Epithelial cell of prostate (primary cell): ENCODE measurements around the gene PROSER3.

ENCODE experiments used
- DNase-seq: peaks from one replicate; pipeline ENCODE4 v3.0.0-alpha.2; 2011; ENCODE audit warnings: low read depth, low spot score
- H3K27ac ChIP-seq: fragments of 450-650 bp; 2 replicates; pipeline ENCODE4 v1.5.1; 2017; ENCODE audit warnings: mild to moderate bottlenecking

Gene PROSER3

DNA sequence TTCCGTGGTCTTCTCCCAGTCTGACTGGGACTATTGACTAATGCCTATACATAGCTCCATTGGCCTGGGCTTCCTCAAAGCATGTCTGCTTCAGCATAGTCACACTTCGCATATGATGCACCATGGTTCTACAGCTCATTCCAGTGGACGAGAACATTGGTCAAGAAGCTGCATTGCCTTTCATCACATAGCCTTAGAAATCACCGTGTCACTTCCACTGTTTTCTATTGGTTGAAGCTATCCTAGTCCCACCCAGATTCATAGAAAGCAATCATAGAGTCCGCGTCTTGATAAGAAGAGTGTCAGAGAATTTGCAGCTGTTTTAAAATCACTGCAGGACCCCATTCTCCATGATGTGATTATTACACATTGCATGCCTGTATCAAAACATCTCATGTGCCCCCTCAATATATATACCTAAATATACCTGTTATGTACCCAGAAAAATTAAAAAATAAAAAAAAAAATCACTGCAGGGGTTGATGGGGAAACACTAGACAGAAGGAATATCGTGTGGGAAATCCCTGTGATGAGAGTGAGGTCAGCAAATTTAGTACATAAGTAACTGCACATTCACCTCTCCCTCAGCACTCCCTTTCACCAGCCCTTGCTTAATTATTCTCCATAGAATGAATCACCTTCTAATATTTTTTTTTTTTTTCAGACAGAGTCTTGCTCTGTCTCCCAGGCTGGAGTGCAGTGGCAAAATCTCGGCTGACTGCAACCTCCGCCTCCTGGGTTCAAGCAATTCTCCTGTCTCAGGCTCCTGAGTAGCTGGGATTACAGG lies 15.2 kb downstream of the PROSER3 start:
- DNase-seq: peak; percentile 34
- no peak overlapping the region for H3K27ac ChIP-seq

DNA sequence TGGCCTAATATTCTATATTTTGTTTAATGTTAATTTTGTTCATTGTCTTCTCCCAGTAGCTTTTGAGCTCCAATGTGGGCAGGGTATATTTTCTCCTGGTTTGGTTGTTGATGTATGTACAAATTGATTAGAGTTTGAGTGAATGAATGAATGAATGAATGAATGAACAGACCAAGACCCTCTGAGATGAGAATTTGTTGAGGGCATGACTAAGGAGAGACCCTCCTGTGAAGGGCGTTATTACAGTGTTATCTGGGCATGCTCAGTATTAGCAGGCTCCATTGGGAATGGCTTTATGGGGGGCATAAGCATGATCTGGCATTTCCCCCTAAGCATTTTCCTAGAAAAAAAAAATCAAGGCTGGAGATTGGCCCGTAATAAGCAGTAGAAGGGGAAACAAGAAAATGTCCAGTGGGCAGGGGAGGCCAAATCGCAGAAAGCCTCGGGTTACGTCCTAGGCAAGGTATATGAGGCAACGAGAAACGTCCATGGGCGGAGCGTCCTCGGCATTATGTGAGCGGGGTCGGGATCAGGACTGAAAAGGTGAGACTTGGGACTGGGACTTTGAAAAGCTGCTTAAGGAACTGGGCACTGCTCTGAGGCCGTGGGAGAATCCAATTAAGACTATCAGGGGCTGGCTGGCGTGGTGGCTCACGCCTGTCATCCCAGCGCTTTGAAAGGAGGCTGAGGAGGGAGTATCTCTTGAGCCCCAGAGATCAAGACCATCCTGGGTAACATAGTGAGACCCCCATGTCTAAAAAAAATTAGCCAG lies 16.5 kb downstream of the PROSER3 start:
- no peak for DNase-seq
- no peak overlapping the region for H3K27ac ChIP-seq

DNA sequence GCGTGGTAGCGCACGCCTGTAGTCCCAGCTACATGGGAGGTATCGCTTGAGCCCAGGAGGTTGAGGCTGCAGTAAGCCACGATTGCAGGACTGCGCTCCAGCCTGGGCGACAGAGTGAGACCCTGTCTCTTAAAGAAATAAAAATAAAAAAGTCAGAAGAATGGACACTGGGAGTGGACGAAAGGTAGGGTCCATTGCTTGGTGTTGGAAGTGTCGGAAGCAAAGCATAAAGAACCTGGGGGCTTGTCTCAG lies 17.0 kb downstream of the PROSER3 start:
- no peak overlapping the region for H3K27ac ChIP-seq
- no peak for DNase-seq

DNA sequence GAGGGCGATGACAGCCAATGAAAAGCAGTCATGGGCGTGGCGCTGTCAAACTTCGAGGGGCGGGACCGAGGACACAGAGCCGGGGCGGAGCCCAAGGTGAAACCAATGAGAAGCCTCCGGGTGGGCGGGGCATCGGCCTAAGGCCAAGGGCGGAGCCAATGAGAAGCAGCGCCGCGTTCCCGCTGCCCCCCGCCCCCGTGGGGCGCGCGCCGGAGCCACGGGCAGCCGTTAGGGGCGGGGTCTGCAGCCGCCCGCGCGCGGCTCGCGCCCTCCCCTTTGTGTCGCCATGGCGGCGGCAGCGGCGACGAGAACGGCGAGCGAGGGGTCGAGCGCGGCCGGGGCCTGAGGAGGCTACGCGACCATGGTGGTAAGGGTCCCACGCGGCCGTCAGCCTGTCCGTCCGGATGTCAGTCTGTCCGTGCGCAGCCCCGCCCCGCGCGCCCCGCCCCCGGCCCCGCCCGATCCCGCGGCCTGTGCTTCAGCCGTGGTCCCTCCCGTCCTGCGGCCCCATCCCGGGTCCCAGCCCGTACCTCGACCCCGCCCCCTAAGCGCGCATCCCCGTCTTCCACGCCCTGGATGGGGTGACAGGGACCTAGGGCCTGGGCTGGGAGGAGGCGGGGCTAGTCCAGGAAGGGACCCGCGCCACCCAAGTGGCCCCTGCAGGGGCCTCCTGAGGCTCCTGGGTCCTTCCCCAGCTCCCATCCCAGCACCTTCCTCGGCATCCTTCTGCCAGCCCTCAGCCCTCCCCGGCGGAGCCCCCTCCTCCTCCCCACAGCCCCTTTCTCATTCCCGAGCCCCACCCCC lies 17.5 kb downstream of the PROSER3 start, which contains the start of gene ARHGAP33:
Gene ARHGAP33, plus strand, starts transcription at position 267 of the 804 bp plus-strand sequence. Its CDS starts 95 bp downstream, at position 362.
- no peak within 1 kb of the TSS for H3K27ac ChIP-seq
- DNase-seq: peak; percentile 57

DNA sequence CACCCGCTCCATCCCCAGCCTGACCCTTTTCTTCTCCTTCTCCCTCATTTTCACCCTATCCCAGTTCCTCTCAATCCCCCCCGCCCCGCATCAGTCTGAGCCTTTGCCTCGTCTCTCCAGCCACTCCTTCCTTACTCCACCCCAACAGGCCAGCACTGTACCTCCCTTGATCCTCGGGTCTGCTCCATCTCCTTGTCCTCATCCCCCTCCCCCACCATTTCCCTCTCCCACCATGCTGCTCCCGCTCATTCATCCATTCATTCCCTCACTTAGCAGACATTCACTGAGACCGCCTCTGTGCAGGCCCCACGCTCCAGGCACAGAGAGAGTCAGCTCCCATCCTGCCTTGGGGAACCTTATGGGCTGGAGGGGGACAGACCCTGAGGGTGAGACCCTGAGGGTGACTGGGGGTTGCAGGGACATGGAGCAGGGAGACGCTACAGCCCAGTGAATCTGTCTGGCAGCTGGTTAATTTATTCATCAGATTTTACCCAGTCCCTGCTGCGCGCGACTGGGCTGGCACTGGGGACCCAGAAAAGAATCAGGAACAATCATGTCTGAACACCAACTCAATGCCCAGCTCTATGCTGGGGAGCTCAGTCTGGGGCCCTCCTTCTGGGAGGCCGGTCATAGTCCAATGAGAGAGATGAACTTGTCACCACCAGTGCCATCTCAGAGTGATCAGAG lies 18.3 kb downstream of the PROSER3 start:
- H3K27ac ChIP-seq: no peak overlapping the region
- no peak for DNase-seq

DNA sequence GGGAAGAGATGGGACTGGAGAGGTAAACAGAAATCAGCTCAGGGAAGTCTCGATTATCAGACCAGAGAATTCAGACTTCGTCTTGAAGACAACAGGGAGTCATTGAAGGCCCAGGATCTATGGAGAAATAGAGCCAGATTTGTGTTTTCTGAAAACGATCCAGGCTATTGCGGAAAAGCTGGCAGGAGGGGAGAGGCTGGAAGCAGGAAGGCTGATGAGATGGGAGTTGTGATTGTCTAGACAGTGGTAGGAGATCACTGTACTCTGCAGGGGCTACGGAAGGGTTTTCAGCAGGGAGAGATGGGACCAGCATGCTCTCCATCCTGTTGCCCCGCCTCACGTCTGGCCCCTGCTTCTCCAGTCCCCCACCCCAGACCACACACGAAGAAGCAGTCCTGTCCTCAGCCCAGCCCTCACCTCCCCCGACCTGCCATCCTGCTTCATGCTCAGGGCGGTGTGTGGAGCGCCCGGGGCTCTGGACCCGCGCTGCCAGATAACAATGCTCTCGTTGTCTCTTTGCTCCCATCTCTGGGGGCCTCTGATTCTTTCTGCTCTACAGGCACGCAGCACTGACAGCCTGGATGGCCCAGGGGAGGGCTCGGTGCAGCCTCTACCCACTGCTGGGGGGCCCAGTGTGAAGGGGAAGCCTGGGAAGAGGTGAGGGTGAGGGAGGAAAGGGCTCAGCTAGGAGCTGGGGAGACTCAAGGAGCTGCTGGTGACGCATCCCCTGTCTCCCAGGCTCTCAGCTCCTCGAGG lies 19.3 kb downstream of the PROSER3 start:
- H3K27ac ChIP-seq: no peak overlapping the region
- no peak for DNase-seq

DNA sequence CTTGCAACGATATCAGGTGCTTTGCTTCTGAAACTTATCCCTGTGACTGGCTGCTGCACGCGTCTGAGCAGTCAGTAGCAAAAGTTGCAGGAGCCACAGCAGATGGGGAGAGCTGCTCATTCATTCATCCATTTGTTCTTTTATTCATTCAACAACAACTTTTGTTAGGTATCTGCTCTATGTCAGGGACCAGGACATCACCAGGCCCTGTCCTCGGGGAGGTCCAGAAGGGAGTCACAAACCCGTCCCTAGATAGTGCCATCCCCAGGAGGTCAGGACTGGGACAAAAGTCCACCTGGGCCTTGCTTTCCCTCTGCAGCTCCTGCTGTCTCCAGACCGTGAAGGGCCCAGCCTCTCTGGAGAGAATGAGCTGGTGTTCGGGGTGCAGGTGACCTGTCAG lies 20.0 kb downstream of the PROSER3 start:
- DNase-seq: no peak
- H3K27ac ChIP-seq: no peak overlapping the region

DNA sequence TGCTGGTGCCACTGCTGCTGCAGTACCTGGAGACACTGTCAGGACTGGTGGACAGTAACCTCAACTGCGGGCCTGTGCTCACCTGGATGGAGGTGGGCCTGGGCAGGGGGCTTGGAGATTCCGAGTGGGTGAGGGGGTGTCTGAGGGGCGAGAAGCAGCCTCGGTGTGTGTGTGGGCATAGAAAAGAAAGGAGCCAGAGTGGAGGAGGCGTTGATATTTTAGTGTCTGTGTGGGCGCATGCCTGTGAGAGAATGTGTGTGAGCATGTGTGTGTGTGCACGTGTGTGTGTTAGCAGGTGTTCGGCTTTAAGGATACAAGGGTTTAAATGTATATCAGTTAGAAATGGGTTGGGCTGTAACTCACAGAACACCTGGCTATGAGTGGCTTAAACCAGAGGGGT lies 21.1 kb downstream of the PROSER3 start:
- DNase-seq: no peak
- H3K27ac ChIP-seq: no peak overlapping the region

DNA sequence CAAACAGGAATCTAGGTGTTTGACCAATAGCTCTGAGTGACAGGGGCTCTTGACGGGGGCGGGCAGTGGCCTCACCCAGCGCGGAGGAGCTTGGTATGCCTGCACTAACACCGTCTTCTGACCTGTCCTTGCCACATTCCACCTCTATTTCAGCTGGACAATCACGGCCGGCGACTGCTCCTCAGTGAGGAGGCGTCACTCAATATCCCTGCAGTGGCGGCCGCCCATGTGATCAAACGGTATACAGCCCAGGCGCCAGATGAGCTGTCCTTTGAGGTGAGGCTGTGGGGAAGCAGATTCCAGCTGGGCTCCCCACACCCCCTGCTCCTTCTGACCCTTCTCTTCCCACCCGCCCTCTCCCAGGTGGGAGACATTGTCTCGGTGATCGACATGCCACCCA lies 22.1 kb downstream of the PROSER3 start:
- H3K27ac ChIP-seq: no peak overlapping the region
- no peak for DNase-seq

DNA sequence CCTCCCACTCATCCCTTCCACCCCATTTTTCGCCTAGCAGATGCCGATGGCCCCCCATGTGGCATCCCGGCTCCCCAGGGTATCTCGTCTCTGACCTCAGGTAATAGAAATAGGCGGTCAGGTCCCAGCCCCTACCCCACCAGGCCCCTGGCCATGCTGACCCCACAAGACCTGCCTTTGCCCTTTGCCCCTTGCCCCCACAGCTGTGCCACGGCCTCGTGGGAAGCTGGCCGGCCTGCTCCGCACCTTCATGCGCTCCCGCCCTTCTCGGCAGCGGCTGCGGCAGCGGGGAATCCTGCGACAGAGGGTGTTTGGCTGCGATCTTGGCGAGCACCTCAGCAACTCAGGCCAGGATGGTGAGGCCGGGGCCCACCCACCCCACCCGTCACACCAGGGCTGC lies 22.7 kb downstream of the PROSER3 start:
- no peak for DNase-seq
- H3K27ac ChIP-seq: no peak overlapping the region

DNA sequence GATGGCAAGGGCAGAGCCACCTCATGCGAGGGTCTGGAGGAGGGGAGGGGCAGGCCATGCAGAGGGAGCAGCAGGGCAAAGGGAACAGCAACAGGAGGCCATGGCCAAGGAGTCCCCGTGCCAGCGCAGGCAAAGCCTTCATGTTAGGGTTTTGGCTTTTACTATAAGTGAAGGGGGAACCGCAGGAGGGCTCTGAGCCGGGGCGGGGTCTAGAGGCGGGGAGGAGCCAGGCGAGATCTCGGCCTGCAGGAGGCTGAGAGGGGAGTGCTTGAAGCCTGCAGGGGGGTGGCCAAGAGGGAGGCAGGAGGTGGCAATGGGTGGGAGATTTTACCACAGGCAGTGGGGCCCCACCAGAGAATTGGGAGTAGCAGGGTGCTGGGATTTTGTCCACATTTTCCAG lies 23.7 kb downstream of the PROSER3 start:
- DNase-seq: no peak
- H3K27ac ChIP-seq: no peak overlapping the region

DNA sequence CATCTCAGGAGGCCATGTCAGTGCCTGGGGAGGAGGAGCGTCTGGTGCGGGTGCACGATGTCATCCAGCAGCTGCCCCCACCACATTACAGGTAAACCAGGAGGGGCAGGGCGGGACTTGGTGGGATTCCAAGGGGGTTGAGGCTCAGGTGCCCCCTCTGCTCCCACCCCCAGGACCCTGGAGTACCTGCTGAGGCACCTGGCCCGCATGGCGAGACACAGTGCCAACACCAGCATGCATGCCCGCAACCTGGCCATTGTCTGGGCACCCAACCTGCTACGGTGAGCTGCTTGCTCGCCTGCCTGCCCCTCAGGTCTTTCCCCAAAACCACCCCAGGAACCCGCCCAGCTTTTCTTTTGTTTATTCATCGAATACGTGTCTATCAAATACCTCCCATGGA lies 24.6 kb downstream of the PROSER3 start:
- H3K27ac ChIP-seq: no peak overlapping the region
- DNase-seq: no peak

DNA sequence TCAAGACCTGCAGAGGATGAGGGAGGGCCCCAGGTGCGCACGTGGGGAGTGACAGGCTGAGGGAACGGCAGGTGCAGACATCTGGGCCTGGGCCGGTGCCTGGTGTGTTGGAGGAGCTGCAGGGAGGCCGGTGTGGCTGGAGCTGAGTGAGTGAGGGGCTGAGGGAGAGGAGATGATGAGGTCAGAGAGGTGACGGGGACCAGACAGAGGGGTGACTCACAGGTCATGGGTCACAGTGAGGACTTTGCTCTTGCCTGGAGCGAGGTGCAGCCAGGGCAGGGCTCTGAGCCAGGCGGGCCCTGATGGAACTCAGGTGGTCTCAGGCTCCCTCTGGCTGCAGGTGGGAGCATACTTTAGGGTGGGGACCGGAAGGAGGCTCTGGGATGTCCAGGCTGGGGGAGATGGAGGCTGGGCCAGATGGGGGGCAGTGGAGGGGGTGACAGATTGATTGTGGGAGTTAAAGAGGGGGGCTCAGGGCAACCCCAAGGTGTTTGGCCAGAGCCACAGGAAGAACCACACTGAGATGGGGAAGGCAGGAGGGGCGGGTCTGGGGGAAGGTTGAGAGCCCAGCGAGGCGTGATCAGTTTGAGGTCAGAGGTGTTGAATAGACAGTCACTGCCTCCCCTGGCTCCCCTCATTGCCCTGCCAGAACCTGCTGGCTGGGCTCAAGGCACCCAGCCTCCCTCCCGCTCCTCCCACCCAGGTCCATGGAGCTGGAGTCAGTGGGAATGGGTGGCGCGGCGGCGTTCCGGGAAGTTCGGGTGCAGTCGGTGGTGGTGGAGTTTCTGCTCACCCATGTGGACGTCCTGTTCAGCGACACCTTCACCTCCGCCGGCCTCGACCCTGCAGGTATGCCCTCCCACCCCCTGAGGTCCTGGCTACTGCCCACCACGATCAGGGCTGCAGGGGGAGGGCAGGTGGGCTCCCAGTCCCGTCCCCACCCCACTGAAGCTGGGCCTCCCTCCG lies 25.8 kb downstream of the PROSER3 start:
- DNase-seq: no peak
- H3K27ac ChIP-seq: no peak overlapping the region

DNA sequence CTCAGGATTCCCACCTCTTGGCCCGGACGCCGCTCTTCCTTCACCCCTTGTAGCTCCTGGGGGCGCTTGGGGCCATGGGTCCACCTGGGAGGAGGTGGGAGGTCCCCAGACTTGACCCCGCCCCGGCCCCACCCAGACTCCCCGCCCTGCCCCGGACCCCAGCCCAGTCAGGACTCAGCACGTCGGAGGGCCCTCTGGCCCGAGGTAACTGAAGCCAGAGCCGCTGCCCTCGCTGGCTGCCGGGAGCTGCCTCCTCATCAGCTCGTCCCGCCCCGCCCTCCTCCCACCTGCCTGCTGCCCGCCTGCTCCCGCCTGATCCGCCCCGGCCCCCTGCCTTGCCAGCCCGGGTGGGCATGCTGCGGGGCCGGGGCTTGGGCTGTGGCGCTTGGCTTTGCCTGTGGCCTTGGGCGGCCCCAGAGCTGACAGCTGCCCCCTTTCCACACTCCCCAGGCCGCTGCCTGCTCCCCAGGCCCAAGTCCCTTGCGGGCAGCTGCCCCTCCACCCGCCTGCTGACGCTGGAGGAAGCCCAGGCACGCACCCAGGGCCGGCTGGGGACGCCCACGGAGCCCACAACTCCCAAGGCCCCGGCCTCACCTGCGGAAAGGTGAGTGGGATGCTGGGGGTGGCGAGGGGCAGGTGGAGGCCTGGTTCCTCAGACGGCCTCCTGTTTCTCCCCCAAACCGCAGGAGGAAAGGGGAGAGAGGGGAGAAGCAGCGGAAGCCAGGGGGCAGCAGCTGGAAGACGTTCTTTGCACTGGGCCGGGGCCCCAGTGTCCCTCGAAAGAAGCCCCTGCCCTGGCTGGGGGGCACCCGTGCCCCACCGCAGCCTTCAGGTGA lies 26.7 kb downstream of the PROSER3 start:
- DNase-seq: no peak
- H3K27ac ChIP-seq: no peak overlapping the region

DNA sequence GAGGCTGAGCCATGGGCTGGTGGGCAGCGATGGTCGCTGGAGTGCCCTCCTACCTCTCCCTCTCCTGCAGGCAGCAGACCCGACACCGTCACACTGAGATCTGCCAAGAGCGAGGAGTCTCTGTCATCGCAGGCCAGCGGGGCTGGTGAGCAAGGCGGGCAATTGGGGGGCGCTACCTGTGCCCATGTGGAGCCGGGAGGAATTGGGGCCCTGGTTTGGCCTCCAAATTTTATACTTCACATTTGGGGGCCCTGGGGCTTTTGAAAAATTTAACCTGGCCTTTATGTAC lies 27.3 kb downstream of the PROSER3 start:
- DNase-seq: no peak
- no peak overlapping the region for H3K27ac ChIP-seq

DNA sequence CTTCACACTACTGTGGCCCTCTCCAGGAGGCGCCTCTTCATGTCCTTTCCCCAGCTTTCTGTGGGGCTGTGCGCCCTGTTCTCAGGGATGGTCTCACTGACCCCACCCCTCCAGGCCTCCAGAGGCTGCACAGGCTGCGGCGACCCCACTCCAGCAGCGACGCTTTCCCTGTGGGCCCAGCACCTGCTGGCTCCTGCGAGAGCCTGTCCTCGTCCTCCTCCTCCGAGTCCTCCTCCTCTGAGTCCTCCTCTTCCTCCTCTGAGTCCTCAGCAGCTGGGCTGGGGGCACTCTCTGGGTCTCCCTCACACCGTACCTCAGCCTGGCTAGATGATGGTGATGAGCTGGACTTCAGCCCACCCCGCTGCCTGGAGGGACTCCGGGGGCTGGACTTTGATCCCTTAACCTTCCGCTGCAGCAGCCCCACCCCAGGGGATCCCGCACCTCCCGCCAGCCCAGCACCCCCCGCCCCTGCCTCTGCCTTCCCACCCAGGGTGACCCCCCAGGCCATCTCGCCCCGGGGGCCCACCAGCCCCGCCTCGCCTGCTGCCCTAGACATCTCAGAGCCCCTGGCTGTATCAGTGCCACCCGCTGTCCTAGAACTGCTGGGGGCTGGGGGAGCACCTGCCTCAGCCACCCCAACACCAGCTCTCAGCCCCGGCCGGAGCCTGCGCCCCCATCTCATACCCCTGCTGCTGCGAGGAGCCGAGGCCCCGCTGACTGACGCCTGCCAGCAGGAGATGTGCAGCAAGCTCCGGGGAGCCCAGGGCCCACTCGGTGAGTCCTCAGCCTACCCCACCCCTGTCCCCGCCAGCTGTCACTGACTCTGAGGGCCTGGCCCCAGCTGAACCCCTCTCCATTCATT lies 28.6 kb downstream of the PROSER3 start:
- no peak overlapping the region for H3K27ac ChIP-seq
- DNase-seq: no peak

DNA sequence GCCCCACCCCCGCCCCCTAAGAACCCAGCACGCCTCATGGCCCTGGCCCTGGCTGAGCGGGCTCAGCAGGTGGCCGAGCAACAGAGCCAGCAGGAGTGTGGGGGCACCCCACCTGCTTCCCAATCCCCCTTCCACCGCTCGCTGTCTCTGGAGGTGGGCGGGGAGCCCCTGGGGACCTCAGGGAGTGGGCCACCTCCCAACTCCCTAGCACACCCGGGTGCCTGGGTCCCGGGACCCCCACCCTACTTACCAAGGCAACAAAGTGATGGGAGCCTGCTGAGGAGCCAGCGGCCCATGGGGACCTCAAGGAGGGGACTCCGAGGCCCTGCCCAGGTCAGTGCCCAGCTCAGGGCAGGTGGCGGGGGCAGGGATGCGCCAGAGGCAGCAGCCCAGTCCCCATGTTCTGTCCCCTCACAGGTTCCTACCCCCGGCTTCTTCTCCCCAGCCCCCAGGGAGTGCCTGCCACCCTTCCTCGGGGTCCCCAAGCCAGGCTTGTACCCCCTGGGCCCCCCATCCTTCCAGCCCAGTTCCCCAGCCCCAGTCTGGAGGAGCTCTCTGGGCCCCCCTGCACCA lies 29.3 kb downstream of the PROSER3 start:
- DNase-seq: no peak
- no peak overlapping the region for H3K27ac ChIP-seq
